DMS114 treated with DMSO at 0.1 percent for 48 hours (cell line): Measurements from ENCODE around the gene USP35.

ENCODE experiments used
- DNase-seq: peaks from one replicate; lab custom pipeline; 2025; ENCODE audit not compliant: unreplicated experiment; lab: John Stamatoyannopoulos, UW

The USP35 gene

DNA sequence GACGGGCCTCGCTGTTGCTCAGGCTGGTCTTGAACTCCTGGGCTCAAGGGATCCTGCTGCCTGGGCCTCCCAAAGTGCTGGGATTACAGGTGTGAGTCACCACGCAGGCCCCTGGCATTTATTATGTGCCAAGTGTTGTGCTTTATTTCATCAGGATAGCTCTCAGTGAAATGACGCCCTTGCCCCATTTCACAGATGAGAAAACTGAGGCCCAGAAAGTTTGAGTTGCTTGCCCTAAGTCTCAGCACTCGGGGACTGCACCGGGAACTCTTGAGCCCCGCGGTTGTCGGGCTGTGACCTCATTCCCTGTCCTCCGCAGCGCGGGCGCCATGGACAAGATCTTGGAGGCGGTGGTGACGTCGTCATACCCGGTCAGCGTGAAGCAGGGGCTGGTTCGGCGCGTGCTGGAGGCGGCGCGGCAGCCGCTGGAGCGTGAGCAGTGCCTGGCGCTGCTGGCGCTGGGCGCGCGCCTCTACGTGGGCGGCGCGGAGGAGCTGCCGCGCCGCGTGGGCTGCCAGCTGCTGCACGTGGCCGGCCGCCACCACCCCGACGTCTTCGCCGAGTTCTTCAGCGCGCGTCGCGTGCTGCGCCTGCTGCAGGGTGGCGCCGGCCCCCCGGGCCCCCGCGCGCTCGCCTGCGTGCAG is 7.3 kb downstream of the USP35 start:
- DNase-seq: no peak

- no peak for DNase-seq
Observed at GRCh38 chr11:78196661-78197091, 8.0 kb downstream of the USP35 start.

DNA sequence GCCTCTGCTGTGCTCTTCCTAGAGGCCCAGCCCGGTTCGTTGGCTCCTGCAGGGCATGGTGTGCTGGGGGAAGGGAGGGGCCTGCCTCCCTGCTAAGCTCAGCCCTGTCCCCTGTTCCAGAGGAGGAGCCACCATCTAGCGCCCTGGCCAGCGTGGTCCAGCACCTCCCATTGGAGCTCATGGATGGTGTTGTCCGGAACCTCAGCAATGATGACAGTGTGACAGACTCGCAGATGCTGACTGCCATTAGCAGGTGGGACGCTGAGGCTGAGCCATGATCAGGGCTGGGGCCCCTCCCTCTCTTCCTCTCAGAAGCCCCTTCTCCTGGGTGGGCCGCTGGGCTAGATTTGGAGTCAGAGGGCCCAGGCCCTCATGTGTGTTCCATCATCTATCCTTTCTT is 9.1 kb downstream of the USP35 start:
- no peak for DNase-seq

- no peak for DNase-seq
Observed at GRCh38 chr11:78199015-78199652, 10.4 kb downstream of the USP35 start.

DNA sequence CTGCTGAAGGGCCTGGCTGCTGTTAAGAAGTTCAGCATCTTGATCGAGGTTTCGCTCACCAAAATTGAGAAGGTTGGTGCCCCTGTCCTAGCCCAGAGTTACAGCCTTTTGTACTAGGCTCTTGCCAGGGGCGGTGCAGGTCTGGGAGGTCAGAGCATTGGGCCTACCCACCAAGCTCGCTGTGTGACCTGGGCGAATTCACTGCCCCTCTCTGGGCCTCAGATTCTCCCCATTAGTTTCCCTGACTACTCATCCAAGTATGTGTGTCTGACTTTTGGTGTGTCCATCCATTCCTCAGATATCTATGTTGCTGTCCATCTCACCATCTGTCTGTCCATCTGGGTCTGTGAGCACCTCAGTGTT is 10.9 kb downstream of the USP35 start:
- DNase-seq: no peak

GRCh38 chr11:78200061-78200460 is 11.3 kb downstream of the USP35 start:
- no peak for DNase-seq

DNA sequence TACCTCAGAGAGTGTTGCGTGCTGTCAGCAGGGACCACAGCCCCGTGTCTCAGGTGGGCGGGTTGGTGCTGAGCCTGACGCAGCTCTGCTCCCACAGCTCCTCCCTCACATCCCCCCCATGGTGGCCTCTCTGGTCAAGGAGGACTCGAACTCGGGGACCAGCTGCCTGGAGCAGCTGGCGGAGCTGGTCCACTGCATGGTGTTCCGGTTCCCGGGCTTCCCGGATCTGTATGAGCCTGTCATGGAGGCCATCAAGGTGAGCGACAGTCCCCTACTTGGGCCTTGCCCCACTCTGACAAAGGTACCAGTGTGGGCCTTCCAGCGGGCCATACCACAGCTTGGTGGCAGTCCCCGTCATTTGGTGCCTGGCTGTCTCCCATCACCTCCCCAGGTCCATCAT is 11.8 kb downstream of the USP35 start:
- no peak for DNase-seq

DNA sequence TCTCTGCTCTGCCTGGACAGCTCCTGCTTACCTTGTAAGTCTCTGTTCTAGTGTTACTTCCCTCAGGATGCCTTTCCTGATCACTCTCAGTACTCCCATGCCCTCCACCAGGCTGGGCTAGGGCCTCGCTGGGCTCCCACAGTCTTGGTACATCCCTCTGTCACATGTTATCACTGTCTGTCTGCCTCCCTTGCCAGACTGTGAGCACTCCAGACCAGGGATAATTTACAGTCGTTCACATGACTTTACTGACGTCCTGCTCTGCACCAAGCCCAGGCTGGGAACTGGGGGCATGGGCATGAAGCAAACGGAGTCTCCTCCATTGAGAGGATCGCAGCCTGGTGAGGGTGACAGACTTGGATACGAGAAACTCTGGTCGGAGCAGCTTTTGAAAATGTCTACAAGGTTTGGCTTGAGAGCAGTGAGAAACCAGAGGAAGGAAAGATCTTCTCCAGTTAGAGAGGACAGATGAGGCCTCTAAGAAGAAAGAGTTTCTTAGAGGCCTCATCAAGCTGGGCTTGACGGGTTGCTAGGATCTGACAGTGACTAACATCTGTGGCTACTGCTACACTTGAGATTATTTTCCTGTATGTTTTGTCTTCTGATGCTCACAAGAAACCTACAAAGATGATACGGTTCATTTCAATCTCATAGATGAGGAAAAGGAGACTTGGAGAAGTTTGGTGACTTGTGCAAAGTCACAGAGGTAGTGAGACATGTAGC is 12.5 kb downstream of the USP35 start:
- no peak for DNase-seq

GRCh38 chr11:78202733-78203167 is 14.0 kb downstream of the USP35 start:
- DNase-seq: no peak

GRCh38 chr11:78203184-78203583 is 14.5 kb downstream of the USP35 start:
- no peak for DNase-seq

GRCh38 chr11:78205256-78205655 is 16.5 kb downstream of the USP35 start:
- DNase-seq: no peak

DNA sequence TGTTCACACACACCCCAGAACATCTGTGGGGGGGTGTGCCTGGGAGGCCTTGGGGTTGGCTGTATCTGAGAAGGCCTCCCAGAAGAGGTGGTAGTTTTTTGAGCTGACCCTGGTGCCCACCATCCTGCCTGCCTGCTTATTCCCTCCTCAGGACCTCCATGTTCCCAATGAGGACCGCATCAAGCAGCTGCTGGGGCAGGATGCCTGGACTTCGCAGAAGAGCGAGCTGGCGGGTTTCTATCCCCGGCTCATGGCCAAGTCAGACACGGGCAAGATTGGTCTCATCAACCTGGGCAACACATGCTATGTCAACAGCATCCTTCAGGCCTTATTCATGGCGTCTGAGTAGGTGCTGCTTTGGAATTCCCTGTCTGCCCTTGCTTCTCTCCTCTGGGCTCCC is 17.0 kb downstream of the USP35 start:
- DNase-seq: no peak

DNA sequence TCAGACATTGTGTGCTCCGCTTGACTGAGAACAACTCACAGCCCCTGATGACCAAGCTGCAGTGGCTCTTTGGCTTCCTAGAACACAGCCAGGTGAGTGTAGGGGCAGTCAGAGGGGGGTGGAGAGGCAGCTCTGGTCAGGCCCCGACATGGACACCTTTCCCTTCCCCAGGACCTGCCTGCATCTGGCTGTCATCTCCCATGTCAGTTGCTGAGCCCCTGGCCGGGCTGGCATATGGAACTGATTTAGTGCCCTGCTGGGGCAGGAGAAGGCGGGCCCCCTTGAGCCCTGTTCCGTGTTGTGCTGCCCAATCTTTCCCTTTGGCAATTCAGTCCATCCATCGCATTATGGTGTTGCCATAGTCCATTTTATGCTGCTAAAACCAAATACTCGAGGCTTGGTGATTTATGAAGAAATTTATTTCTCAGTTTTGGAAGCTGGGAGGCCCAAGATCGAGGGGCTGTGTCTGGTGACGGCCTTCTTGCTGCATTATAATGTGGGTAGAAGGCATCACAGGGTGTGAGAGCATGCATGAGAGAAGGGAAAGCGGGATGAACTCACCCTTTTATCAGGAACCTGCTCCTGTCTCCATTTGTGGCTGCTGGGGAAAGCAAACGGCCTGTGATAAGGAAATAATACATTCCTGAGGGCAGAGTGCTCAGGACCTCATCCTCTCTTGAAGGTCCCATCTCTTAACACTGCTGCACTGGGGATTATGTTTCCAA is 19.0 kb downstream of the USP35 start:
- no peak for DNase-seq

GRCh38 chr11:78208257-78209165 is 19.8 kb downstream of the USP35 start:
- DNase-seq: no peak

- DNase-seq: no peak
Observed at GRCh38 chr11:78209478-78209877, 20.8 kb downstream of the USP35 start.

- DNase-seq: no peak
Observed at GRCh38 chr11:78210000-78210608, 21.4 kb downstream of the USP35 start.

DNA sequence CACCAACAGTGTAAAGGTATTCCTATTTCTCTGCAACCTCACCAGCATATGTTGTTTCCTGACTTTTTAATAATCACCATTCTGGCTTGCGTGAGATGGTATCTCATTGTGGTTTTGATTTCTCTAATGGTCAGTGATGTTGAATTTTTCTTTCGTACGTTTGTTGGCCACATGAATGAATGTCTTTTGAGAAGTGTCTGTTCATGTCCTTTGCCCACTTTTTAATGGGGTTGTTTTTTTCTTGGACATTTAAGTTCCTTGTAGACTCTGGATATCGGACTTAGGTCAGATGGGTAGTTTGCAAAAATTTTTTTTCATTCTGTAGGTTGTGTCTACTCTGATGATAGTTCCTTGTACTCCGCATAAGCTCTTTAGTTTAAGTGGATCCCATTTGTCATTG is 22.8 kb downstream of the USP35 start:
- no peak for DNase-seq

DNA sequence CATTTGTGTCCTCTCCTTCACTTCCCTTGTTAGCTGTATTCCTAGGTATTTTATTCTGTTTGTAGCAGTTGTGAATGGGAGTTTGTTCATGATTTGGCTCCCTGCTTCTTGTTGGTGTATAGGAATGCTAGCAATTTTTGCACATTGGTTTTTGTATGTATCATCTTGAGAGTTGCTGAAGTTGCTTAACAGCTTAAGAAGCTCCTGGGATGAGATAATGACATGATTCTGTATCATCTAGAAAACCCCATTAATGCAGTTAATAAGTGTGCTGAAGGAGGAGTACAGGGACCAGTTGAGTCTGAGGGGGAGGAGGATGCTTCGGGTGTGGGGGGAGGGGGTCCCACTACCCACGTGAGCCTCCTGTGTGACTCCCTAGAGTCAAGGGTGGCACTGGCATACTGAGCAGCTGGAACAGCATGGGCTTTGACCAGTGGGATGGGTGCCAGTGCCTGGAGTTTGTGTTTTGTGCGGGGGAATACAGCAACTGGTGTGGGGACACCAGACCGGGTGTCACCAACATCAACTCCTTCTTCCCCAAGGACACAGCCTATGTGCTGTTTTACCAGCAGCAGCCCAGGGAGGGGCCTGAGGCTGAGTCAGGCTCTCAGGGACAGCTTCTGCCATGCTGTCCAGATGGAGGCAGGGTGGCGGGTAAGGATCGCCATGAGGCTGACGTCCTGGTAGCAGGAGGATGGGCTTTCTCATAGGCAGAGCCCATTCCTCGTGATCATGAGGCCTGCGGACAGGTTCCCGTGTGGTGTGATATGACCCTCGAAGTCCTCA is 24.1 kb downstream of the USP35 start:
- DNase-seq: no peak

DNA sequence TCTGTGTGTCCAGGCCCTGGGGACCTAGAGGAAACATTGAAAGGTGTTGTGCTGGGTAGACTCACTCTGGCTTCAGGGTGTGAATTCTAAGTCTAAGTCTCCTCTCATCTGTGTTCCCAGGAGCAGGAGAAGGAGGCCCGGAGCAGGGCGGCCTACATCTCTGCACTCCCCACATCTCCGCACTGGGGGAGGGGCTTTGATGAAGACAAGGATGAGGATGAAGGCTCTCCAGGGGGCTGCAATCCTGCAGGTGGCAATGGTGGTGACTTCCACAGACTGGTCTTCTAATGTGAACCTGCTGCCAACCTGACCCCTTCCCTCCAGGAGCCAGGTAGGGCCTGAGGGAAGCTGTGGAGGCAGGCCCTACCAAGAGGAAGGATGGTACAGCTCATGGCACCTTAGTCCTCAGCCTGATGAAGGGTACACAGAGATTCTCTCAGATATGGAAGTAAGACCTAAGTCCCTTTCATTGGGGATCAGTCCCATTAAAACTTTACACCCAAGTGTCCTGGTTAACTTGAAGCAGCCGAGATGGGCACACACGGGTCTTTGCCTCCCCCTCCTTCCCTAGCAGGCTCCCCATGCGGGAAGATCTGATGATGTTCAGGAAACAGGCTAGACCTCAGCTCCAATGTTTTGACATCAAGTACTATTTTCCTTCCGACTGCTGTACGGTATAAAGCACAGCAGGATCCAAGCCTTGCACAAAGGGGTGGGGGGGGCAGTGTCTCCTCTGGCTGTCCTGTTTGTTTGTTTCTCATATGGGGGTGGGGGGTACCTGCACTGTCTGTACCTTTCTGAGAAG is 25.0 kb downstream of the USP35 start:
- DNase-seq: no peak
